Erythroblast (primary cell): ENCODE data around the gene OTOG.

Experiments used
- GATA1 ChIP-seq: IDR thresholded peaks from 2 replicates; pipeline ENCODE4 v1.6.1; 2011; ENCODE audit warnings: low read depth, mild to moderate bottlenecking, control low read depth, low read length, moderate library complexity
- POLR2A ChIP-seq: IDR thresholded peaks from 2 replicates; pipeline ENCODE4 v1.6.1; 2011; ENCODE audit warnings: mild to moderate bottlenecking, low read length

- no peak for TF ChIP-seq POLR2A
- no peak for TF ChIP-seq GATA1
These were observed 96.7 kb downstream of the OTOG start for GRCh38 chr11:17643506-17644405.
